Endothelial cell of umbilical vein (primary cell): ENCODE measurements around the gene CSMD2. TPM values are rescaled to one million over a fixed set of nuclear protein-coding genes. Genes with fewer than 3 reads are reported as not detected.

Source experiments
- BruUV-seq: library from RNA; stranded (reverse); fragments of 400-500 nt; replicated peaks from 2 replicates; lab custom pipeline; 2021; lab: Mats Ljungman, UMichigan
- CTCF ChIA-PET: fragments of 300-600, 350-600 bp; sonication (Branson Sonifier 250); formaldehyde crosslinking; loops from one replicate; lab custom pipeline; 2021; ENCODE audit warnings: antibody characterized with exemption, inconsistent platforms; lab: Charles Lee
- POLR2A ChIA-PET: fragments of 300-600, 350-600 bp; sonication (Branson Sonifier 250); formaldehyde crosslinking; loops from one replicate; lab custom pipeline; 2021; ENCODE audit warnings: antibody characterized with exemption, inconsistent platforms; lab: Charles Lee
- DNase-seq: peaks from one replicate; pipeline ENCODE4 v3.0.0-alpha.2; 2011; ENCODE audit warnings: low read depth, low spot score
- FAIRE-seq: peaks from 2 replicates; lab custom pipeline; 2011; peaks lifted over from hg19 to GRCh38; lab: Jason Lieb, UNC
- H2AFZ ChIP-seq: 2 replicates; pipeline ENCODE4 v1.6.0; 2012; ENCODE audit warnings: low read depth, low read length, control low read depth, inconsistent platforms
- H3K27ac ChIP-seq: 2 replicates; pipeline ENCODE4 v1.5.1; 2011; ENCODE audit warnings: low read depth, mild to moderate bottlenecking, control low read depth, low read length, moderate library complexity; ENCODE audit not compliant: insufficient read depth
- H3K27me3 ChIP-seq, 2 experiments: 2 replicates each; pipeline versions ENCODE4 v1.6.0 to v1.6.1; 2011; ENCODE audit warnings: low read length in 2 of 2, mixed read lengths in 1 of 2; ENCODE audit not compliant: control insufficient read depth in 2 of 2, insufficient read depth in 2 of 2
- H3K36me3 ChIP-seq, 2 experiments: 2 replicates in 1 of 2; 3 replicates in 1 of 2; pipeline ENCODE4 v1.5.1; 2011; ENCODE audit warnings: low read length in 2 of 2, mild to moderate bottlenecking in 1 of 2, moderate library complexity in 1 of 2; ENCODE audit not compliant: control insufficient read depth in 2 of 2, insufficient read depth in 2 of 2; ENCODE audit errors: extremely low read depth in 1 of 2
- H3K4me1 ChIP-seq: 3 replicates; pipeline ENCODE4 v1.5.1; 2011; ENCODE audit warnings: mild to moderate bottlenecking, low read length; ENCODE audit not compliant: control insufficient read depth, insufficient read depth; ENCODE audit errors: extremely low read depth
- H3K4me2 ChIP-seq: 2 replicates; pipeline ENCODE4 v1.6.1; 2011; ENCODE audit warnings: low read length, control low read depth, mixed read lengths; ENCODE audit not compliant: insufficient read depth
- H3K4me3 ChIP-seq, 3 experiments: fragments of 200-600 bp in 1 of 3; sonication (generic), shearing (Covaris generic) in 1 of 3; replicated peaks in 1 of 3; 2 replicates each; pipeline ENCODE4 v1.5.1; 2011 to 2016; ENCODE audit warnings: control low read depth in 3 of 3, low read length in 3 of 3, mild to moderate bottlenecking in 2 of 3, inconsistent platforms in 1 of 3, low read depth in 1 of 3, moderate library complexity in 1 of 3; ENCODE audit not compliant: insufficient read depth in 1 of 3
- H3K79me2 ChIP-seq: 2 replicates; pipeline ENCODE4 v1.6.0; 2012; ENCODE audit warnings: low read length, inconsistent platforms; ENCODE audit not compliant: control insufficient read depth, insufficient read depth
- H3K9ac ChIP-seq: replicated peaks from 2 replicates; pipeline ENCODE3; 2011; ENCODE audit warnings: low read length, control low read depth; ENCODE audit not compliant: insufficient read depth; ENCODE audit errors: extremely low read depth
- H3K9me1 ChIP-seq: replicated peaks from 3 replicates; pipeline ENCODE4 v1.6.0; 2011; ENCODE audit warnings: mild to moderate bottlenecking, low read length; ENCODE audit not compliant: control insufficient read depth, insufficient read depth; ENCODE audit errors: extremely low read depth
- H3K9me3 ChIP-seq: replicated peaks from 2 replicates; pipeline ENCODE4 v1.5.1; 2012; ENCODE audit warnings: low read length, inconsistent platforms; ENCODE audit not compliant: control insufficient read depth, insufficient read depth
- H4K20me1 ChIP-seq: replicated peaks from 2 replicates; pipeline ENCODE3; 2011; ENCODE audit warnings: mild to moderate bottlenecking, low read length; ENCODE audit not compliant: control insufficient read depth, insufficient read depth; ENCODE audit errors: extremely low read depth
- EZH2 ChIP-seq: IDR thresholded peaks from 2 replicates; pipeline ENCODE4 v1.6.1; 2012; ENCODE audit warnings: borderline replicate concordance, low read depth, mild to moderate bottlenecking, moderate library complexity, low read length, inconsistent platforms; ENCODE audit not compliant: severe bottlenecking
- FOS ChIP-seq: IDR thresholded peaks from 2 replicates; pipeline ENCODE4 v1.6.1; 2011; ENCODE audit warnings: mild to moderate bottlenecking, low read length, moderate library complexity, borderline replicate concordance; ENCODE audit not compliant: insufficient read depth
- GATA2 ChIP-seq: IDR thresholded peaks from 2 replicates; pipeline ENCODE4 v1.7.0; 2011; ENCODE audit warnings: low read depth, mild to moderate bottlenecking, moderate library complexity, mixed read lengths, low read length; ENCODE audit not compliant: insufficient read length, insufficient read depth
- JUN ChIP-seq: IDR thresholded peaks from 2 replicates; pipeline ENCODE4 v1.6.1; 2011; ENCODE audit warnings: borderline replicate concordance, low read depth; ENCODE audit not compliant: insufficient read length, insufficient read depth
- MAX ChIP-seq: IDR thresholded peaks from 2 replicates; pipeline ENCODE4 v1.6.1; 2011; ENCODE audit not compliant: insufficient read depth, insufficient read length
- MYC ChIP-seq: IDR thresholded peaks from one replicate; pipeline ENCODE4 v1.6.1; 2011; ENCODE audit warnings: mild to moderate bottlenecking, low read depth, low read length
- POLR2A ChIP-seq: IDR thresholded peaks from 2 replicates; pipeline ENCODE4 v1.6.1; 2012; ENCODE audit warnings: low read depth, mild to moderate bottlenecking, control low read depth, low read length
- POLR2AphosphoS5 ChIP-seq: IDR thresholded peaks from 2 replicates; pipeline ENCODE4 v1.6.1; 2012; ENCODE audit warnings: low read depth, mild to moderate bottlenecking, control low read depth, low read length, moderate library complexity; ENCODE audit not compliant: insufficient read depth
- dilution Hi-C: fragments of 300-500 bp; cut with MboI; formaldehyde crosslinking; loops from one replicate; pipeline ENCODE4 v1.15.0; 2019; ENCODE audit warnings: low sequenced_read_pairs; ENCODE audit not compliant: extremely low pct_ligation_motif_present
- intact Hi-C: fragments of 100-400 bp; cut with micrococcal nuclease; formaldehyde crosslinking; loops from one replicate; pipeline ENCODE4 v1.10.0; 2022
- polyA plus RNA-seq, 4 experiments: library from polyadenylated mRNA; depleted of rRNA in 3 of 4; stranded (reverse) in 3 of 4; unstranded in 1 of 4; fragments of >200 nt; gene quantifications; 2 replicates each; pipeline versions ENCODE4 v1.2.1 to v1.2.3, GENCODE V29; 2011 to 2012; ENCODE audit warnings: missing spikeins in 1 of 4
- total RNA-seq: library from RNA; stranded (reverse); gene quantifications from 2 replicates; pipeline ENCODE4 v1.2.3, GENCODE V29; 2021
- TF ChIP-seq, protein P1 (sequence below), 2 donors: IDR thresholded peaks; 1 replicate in 1 of 2; 2 replicates in 1 of 2; pipeline ENCODE4 v1.5.1; 2011; ENCODE audit warnings: low read length in 2 of 2, mild to moderate bottlenecking in 2 of 2, moderate library complexity in 2 of 2, control low read depth in 1 of 2, inconsistent platforms in 1 of 2, low read depth in 1 of 2; ENCODE audit not compliant: insufficient read depth in 1 of 2; ENCODE audit errors: extremely low read depth in 1 of 2

The CSMD2 gene
- total and polyA plus RNA-seq, 2 donors (not counting 3 experiments of a cell fraction or from before 2014, with no cell fraction given) = under 0.01 TPM; not detected in 1

DNA sequence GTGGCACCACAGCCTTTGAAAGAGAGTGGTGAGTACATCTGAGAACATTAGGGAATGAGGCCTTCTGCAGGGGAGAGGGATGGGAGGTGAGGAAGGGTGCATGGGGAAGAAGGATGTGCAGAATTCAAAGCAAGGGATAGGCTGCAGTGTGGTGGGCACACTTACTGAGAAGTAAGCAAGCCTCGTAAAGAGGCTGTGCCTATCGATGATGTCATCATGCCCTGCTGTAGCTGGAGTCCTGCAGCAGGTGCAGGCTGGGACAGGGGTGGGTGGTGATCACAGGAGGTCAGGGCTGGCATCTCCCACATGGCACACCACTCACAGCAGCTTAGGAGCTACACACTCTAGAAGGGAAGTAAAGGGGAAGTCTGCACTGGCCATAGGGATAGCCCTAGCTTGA lies 676.4 kb downstream of the CSMD2 start:
- Histone ChIP-seq H3K9ac (no peak overlapping the region), H3K79me2 (no peaks in the 10 kb centered on the region), H3K27ac (no peak overlapping the region), H3K4me2 (no peak overlapping the region), H2AFZ (no peak overlapping the region), H3K4me1 (no peaks in the 10 kb centered on the region), H4K20me1 (no peaks in the 10 kb centered on the region), H3K9me3 (no peaks in the 10 kb centered on the region), H3K27me3 (no peaks in the 10 kb centered on the region), H3K36me3 (peaks cover 10 to 16% of the 10 kb centered on the region in 2 experiments), H3K9me1 (no peaks in the 10 kb centered on the region), H3K4me3 (no peak overlapping the region)
- no TSS peak for BruUV-seq
- ChIA-PET POLR2A (no interaction called here), CTCF (no interaction called here)
- TF ChIP-seq JUN (no peak), FOS (no peak), POLR2A (no peak), EZH2 (no peak), POLR2AphosphoS5 (no peak), MAX (no peak), GATA2 (no peak), MYC (no peak)
- TF ChIP-seq, protein P1, sequence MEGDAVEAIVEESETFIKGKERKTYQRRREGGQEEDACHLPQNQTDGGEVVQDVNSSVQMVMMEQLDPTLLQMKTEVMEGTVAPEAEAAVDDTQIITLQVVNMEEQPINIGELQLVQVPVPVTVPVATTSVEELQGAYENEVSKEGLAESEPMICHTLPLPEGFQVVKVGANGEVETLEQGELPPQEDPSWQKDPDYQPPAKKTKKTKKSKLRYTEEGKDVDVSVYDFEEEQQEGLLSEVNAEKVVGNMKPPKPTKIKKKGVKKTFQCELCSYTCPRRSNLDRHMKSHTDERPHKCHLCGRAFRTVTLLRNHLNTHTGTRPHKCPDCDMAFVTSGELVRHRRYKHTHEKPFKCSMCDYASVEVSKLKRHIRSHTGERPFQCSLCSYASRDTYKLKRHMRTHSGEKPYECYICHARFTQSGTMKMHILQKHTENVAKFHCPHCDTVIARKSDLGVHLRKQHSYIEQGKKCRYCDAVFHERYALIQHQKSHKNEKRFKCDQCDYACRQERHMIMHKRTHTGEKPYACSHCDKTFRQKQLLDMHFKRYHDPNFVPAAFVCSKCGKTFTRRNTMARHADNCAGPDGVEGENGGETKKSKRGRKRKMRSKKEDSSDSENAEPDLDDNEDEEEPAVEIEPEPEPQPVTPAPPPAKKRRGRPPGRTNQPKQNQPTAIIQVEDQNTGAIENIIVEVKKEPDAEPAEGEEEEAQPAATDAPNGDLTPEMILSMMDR (IDR thresholded peaks at IDR 0.05; ENCODE audit: extremely low read depth in 1 of 2, insufficient read depth in 1 of 2, low read depth in 1 of 2, low read length in 2 of 2) = no peak
- DNase-seq = no peak
- no peak for FAIRE-seq
- dilution Hi-C loops (no loop called here), intact Hi-C loops (no loop called here)
